Measurements from ENCODE around the gene ADAMTSL2. TPM values are rescaled to one million over a fixed set of nuclear protein-coding genes. Genes with fewer than 3 reads are reported as not detected.

ADAMTSL2 gene
- polyA plus RNA-seq, 1 donor (not counting 4 experiments of a cell fraction or from before 2014, with no cell fraction given) = not detected

DNA sequence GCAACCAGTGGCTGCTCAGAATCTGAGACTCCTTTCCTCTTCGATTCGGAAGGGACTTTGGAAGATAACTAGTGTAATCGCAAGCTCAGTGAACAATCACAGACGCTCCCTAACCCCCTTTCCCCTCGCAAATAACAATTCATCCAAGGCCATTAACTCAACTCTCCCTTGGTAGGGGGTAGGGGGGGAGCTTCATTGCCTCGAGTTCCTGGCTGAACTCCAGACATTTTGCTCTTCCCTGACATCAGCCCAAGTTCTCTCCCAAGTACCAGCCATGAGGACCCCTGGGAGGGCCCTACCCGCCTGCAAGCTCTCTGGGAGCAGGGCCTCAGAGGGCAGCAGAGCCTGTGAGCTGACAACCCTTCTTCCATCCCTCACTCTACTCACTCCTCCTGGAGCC is 66.2 kb downstream of the ADAMTSL2 start:
- TF ChIP-seq, protein P1, sequence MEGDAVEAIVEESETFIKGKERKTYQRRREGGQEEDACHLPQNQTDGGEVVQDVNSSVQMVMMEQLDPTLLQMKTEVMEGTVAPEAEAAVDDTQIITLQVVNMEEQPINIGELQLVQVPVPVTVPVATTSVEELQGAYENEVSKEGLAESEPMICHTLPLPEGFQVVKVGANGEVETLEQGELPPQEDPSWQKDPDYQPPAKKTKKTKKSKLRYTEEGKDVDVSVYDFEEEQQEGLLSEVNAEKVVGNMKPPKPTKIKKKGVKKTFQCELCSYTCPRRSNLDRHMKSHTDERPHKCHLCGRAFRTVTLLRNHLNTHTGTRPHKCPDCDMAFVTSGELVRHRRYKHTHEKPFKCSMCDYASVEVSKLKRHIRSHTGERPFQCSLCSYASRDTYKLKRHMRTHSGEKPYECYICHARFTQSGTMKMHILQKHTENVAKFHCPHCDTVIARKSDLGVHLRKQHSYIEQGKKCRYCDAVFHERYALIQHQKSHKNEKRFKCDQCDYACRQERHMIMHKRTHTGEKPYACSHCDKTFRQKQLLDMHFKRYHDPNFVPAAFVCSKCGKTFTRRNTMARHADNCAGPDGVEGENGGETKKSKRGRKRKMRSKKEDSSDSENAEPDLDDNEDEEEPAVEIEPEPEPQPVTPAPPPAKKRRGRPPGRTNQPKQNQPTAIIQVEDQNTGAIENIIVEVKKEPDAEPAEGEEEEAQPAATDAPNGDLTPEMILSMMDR (optimal IDR thresholded peaks at IDR 0.05 in 1 of 3, IDR thresholded peaks at IDR 0.05 in 1 of 3, conservative IDR thresholded peaks at IDR 0.05 in 1 of 3; ENCODE audit: extremely low read depth in 1 of 3, insufficient read depth in 2 of 3, low read length in 3 of 3) = no peak
- no peak for TF ChIP-seq EZH2 (IDR thresholded peaks at IDR 0.05; ENCODE audit: low read length)
- no peaks in the 10 kb centered on the region for H3K9me1 ChIP-seq (ENCODE audit: control insufficient read depth, extremely low read depth, insufficient read depth, low read length)
- H3K9me3 ChIP-seq (ENCODE audit: control insufficient read depth, low read depth, low read length) = peaks cover 10% of the 10 kb centered on the region
- no peaks in the 10 kb centered on the region for H3K79me2 ChIP-seq (ENCODE audit: control insufficient read depth, insufficient read depth, low read length)
- H4K20me1 ChIP-seq (ENCODE audit: control insufficient read depth, extremely low read depth, insufficient read depth, low read length) = no peaks in the 10 kb centered on the region
- FAIRE-seq = no peak
- peaks cover 23% of the 10 kb centered on the region for H3K27me3 ChIP-seq (ENCODE audit: control insufficient read depth, extremely low read depth, insufficient read depth, low read length)
- no peak overlapping the region for H3K4me3 ChIP-seq (ENCODE audit: control insufficient read depth in 2 of 3, extremely low read depth in 1 of 3, insufficient read depth in 2 of 3, low read depth in 1 of 3, low read length in 3 of 3)
- no peak overlapping the region for H3K4me2 ChIP-seq (ENCODE audit: control insufficient read depth, extremely low read depth, insufficient read depth, low read depth, low read length)
- DNase-seq (ENCODE audit: low read depth, low spot score) = no peak
- H3K36me3 ChIP-seq (ENCODE audit: control insufficient read depth in 2 of 2, extremely low read depth in 1 of 2, insufficient read depth in 2 of 2, low read length in 2 of 2) = no peaks in the 10 kb centered on the region
- dilution Hi-C loops (cut with MboI; ENCODE audit: extremely low pct_ligation_motif_present, low sequenced_read_pairs) = no loop called here
- H2AFZ ChIP-seq (ENCODE audit: control insufficient read depth, low read length) = no peak overlapping the region
- no peak overlapping the region for H3K9ac ChIP-seq (ENCODE audit: control insufficient read depth, extremely low read depth, insufficient read depth, low read length)
- no peaks in the 10 kb centered on the region for H3K4me1 ChIP-seq (ENCODE audit: control insufficient read depth, extremely low read depth, insufficient read depth, low read length)
- H3K27ac ChIP-seq (ENCODE audit: control insufficient read depth, insufficient read depth, low read length) = no peak overlapping the region

- no peak for FAIRE-seq
- H3K9ac ChIP-seq (ENCODE audit: control insufficient read depth, extremely low read depth, insufficient read depth, low read length) = no peak overlapping the region
- H3K4me1 ChIP-seq (ENCODE audit: control insufficient read depth, extremely low read depth, insufficient read depth, low read length) = no peaks in the 10 kb centered on the region
- no peaks in the 10 kb centered on the region for H3K36me3 ChIP-seq (ENCODE audit: control insufficient read depth in 2 of 2, extremely low read depth in 1 of 2, insufficient read depth in 2 of 2, low read length in 2 of 2)
- H2AFZ ChIP-seq (ENCODE audit: control insufficient read depth, low read length) = no peak overlapping the region
- H3K79me2 ChIP-seq (ENCODE audit: control insufficient read depth, insufficient read depth, low read length) = no peaks in the 10 kb centered on the region
- dilution Hi-C loops (cut with MboI; ENCODE audit: extremely low pct_ligation_motif_present, low sequenced_read_pairs) = no loop called here
- H3K9me1 ChIP-seq (ENCODE audit: control insufficient read depth, extremely low read depth, insufficient read depth, low read length) = no peaks in the 10 kb centered on the region
- H3K27me3 ChIP-seq (ENCODE audit: control insufficient read depth, extremely low read depth, insufficient read depth, low read length) = peaks cover 33% of the 10 kb centered on the region
- H3K4me3 ChIP-seq (ENCODE audit: control insufficient read depth in 2 of 3, extremely low read depth in 1 of 3, insufficient read depth in 2 of 3, low read depth in 1 of 3, low read length in 3 of 3) = no peak overlapping the region
- DNase-seq (ENCODE audit: low read depth, low spot score) = no peak
- H4K20me1 ChIP-seq (ENCODE audit: control insufficient read depth, extremely low read depth, insufficient read depth, low read length) = no peaks in the 10 kb centered on the region
- TF ChIP-seq EZH2 (IDR thresholded peaks at IDR 0.05; ENCODE audit: low read length) = no peak
- TF ChIP-seq, protein P1 (optimal IDR thresholded peaks at IDR 0.05 in 1 of 3, IDR thresholded peaks at IDR 0.05 in 1 of 3, conservative IDR thresholded peaks at IDR 0.05 in 1 of 3; ENCODE audit: extremely low read depth in 1 of 3, insufficient read depth in 2 of 3, low read length in 3 of 3) = no peak
- no peak overlapping the region for H3K4me2 ChIP-seq (ENCODE audit: control insufficient read depth, extremely low read depth, insufficient read depth, low read depth, low read length)
- peaks cover 10% of the 10 kb centered on the region for H3K9me3 ChIP-seq (ENCODE audit: control insufficient read depth, low read depth, low read length)
- H3K27ac ChIP-seq (ENCODE audit: control insufficient read depth, insufficient read depth, low read length) = no peak overlapping the region
These were observed 67.2 kb downstream of the ADAMTSL2 start for GRCh38 chr9:133601746-133602145.
